Midbrain (tissue), 1 donor: ENCODE measurements around the gene TRA2A.

Experiments used
- DNase-seq: peaks from one replicate; lab custom pipeline; 2025; lab: John Stamatoyannopoulos, UW

Gene TRA2A

DNA sequence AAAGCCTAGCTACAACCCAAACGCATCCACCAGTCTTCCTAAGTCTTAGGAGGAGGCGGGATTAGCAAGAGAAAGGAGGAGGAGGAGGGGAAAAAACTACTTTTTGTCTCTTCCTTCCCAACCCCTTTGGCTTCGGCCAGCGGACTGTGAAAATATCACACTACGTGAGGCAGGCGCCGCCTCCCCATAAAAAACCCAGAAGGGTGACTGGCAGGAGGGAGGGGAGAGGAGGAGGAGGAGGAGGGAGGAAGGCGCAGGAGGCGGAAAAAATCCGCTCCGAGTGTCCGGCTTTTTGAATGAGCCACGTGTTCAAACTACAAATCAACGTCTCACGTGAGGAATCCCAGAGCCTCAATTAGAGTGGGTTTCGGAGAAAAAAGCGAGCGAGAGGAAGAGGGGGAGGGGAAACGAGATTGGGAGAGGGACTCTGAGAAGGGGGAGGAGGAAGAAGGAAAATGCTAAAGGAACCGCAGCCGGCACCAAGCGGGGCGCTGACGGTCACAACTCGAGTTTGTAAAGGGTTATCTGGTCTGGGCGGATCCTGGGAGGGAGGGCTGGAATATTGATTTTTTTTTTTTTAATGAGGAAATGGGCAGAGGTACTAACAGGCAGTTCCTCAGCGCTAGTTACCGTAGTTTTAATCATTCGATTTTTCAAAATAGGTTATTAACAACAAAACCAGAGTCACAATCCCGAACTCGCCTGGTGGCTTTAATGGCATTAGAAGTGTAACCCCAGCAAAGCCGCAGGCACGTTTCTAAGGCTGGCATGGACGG lies 61.3 kb downstream of the TRA2A start, which contains the start of gene IGF2BP3:
Gene IGF2BP3, minus strand, starts transcription at position 162 of the 776 bp plus-strand sequence. CDS start 381 bp downstream, outside the sequence.
- no peak for DNase-seq

DNA sequence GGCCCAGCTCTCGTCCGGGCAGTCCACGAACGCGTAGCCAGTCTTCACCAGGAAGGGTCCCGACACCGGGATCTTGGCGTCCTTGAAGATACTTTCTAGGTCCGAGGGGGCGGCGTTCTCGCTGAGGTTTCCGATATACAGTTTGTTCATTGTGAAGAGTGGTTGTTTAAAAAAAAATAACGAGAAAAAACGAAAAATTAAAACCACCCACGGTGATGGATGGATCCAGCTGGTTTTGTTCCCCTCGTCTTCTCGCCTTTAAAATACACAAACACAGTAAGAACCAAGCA lies 61.9 kb downstream of the TRA2A start:
- no peak for DNase-seq

DNA sequence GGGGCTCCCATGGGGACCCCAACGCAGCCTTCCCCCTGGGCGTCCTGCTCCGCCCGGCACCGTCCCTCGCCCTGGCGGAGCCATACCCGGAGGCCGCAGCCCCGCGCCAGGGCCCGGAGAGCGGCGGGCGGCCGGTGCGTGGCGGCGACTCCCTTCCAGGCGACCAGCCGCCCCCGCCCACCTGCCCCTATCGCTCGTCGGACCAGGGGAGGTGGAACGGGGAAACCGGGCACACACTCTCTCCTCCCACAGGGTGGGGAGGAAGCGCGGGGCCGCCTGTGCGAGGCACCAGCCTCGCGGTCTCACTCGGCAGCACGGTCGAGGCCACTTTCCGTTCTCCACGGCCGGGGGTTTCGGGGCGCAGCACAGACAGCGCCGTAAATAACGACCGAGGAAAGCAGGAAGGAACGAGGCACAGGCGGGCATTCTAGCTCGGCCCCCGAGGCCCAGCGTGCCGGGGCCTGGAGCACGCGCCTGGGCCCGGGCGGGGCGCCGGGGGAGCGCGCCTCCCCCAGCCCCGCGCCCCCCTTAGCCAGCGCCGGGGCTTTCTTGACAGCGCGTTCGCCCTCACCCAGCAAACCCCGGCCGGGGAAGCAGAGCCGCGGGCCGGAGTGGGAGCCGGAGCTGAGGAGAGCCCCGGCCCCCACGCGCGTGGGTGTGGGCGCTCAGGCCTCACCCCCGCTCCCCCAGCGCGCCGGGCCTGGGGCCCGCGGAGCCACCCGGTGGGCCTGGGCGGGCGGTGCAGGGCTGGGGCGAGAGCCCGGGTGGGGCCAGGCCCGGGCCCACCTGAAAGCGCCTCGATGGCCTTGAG lies 62.4 kb downstream of the TRA2A start:
- no peak for DNase-seq

- DNase-seq = no peak
Measured at GRCh38 chr7:23468526-23469149, 63.1 kb downstream of the TRA2A start.

GRCh38 chr7:23467806-23468525 lies 63.8 kb downstream of the TRA2A start:
- DNase-seq = no peak

DNA sequence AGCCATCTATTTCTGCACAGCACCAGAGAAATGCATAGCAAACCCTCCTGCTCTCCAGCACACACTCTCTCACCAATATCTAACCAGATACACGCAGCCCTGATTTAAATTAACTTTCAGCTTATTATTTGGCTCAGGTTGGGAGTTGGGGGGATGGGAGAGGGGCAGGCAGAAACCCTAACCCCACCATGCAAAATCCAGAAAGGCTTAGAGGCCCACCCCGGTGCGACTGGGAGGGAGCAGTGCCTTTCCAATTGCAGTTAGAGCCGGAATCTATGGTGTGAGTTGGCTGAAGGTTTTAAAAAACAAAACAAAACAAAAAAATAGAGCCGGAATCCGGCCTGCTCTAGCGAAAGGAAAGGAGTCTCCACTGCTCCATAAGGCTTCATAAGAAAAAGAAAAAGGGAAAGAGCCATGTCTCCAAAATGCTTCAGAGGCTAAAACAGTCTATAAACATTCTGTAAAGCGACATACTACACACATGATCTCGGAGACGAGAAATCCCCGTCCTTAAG lies 64.4 kb downstream of the TRA2A start:
- no peak for DNase-seq

DNA sequence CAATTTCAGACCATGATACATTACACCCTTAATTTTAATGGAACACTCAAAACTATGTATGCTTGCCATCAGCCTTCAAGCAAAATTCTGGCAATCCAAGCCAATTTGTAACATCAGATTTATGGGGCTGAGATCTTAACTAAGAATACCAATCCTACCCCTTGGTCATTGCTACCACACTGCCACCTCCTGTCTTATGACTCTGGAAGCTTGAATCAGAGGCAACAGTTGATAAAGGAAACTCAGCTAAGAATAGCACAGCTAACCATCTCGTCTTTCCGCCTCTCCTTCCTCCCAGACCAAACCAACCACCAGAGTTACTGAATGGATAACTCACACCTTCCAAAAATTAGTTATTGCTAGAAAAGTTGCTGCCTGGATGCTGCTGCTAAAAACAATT lies 68.9 kb downstream of the TRA2A start:
- DNase-seq = peak; percentile 34

- no peak for DNase-seq
Measured at GRCh38 chr7:23458044-23458443, 73.7 kb downstream of the TRA2A start.

DNA sequence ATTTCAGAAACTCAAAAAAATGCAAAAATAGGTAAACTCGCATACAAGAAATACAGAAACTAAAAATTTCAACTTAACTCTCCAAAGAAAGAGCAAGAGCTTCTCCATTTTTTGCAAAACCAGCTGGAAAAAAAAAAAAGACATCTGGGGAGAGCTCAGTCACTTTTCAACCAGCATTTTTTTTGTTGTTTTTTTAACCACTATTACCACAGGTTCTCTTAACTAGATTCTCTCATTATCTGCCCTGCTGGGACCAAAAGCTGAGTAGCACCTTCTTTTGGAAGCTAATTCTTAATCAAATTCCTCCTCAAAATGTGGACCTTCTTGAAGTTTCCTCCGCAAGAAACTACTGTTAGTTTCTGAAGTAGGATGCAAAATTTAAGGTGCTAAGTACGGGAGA lies 75.7 kb downstream of the TRA2A start:
- no peak for DNase-seq

DNA sequence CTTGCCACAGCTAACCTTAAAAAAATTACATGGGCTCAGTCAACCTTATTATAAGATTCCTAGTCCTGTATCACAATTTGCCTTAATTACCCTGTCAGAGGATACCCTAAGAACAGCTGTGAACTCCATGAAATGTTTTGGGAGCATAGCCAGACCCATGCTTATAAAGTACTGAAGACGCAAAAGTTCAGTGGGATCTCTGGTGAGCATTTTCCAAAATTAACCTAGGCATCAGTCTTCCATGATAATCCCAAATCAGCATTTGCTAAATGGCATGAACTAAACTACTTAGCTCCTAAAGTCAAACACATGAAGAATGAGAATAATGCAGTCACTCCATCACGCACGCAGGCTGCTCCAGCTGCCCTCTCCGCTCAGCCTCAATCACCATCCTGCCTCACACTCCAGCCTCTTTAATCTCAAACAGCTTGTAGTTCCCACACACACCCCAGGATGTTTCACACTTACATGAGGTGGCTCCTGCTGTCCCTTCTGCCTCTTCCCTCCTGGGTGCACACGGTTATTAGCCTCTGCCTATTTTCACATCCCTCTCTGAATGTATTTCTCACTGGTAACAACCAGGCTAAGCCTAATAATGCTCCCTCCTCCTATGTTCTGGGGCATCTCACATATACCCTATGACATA lies 76.8 kb downstream of the TRA2A start:
- DNase-seq = no peak
